Activated T-helper 9 cell treated with anti-CD3 and anti-CD28 coated beads, Interleukin-2, amount 50 U/mL, for 16 hours (primary cell): ENCODE measurements around the gene ZNF311.
"Not testable (repeated sequence)": the region's sequence is repeated elsewhere in the genome, so short reads cannot be mapped to it uniquely, and the experiment has no call there.

Source experiments
- DNase-seq: peaks from one replicate; pipeline ENCODE4 v3.0.0-alpha.2; 2020; ENCODE audit warnings: low read depth

ZNF311 gene

DNA sequence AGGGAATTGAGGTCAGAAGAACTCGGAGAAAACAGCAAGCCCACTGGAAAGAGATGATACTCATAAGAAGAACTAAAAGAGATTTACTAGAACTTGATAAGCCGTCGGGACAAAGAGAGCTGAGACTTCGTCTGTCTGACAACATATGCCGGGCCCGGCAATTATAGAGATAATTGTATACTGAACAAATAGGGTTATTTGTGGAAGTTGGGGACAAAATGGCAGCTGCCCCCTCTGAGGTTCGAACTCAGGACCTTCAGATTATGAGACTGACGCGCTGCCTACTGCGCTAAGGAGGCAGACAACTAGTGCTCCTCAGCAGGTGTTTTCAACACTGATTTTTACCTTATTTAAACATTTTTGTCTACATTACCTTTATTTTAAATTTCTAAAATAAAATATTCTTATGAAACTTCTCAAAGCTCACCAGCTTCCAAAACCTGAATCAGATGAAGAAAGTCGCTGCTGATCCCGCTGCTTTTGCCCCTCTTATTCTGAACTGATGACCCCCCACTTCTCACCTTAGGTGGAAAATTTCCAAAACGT, 52.0 kb downstream of the ZNF311 start:
- DNase-seq, result peak; percentile 36

DNA sequence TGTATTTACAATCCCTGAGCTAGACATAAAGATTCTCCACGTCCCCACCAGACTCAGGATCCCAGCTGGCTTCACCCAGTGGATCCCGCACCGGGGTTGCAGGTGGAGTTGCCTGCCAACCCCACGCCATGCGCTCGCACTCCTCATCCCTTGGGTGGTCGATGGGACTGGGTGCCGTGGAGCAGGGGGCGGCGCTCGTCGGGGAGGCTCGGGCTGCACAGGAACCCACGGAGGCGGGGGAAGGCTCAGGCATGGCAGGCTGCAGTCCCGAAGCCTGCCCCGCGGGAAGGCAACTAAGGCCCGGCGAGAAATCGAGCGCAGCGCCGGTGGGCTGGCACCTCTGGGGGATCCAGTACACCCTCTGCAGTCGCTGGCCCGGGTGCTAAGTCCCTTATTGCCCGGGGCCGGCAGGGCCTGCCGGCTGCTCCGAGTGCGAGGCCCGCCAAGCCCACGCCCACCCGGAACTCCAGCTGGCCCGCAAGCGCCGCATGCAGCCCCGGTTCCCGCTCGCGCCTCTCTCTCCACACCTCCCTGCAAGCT, 55.4 kb downstream of the ZNF311 start:
- DNase-seq, result not testable (repeated sequence)

- no peak for DNase-seq
These were observed 56.2 kb downstream of the ZNF311 start for GRCh38 chr6:28948782-28949486.

GRCh38 chr6:28947831-28948270, 57.3 kb downstream of the ZNF311 start:
- DNase-seq, result no peak

DNA sequence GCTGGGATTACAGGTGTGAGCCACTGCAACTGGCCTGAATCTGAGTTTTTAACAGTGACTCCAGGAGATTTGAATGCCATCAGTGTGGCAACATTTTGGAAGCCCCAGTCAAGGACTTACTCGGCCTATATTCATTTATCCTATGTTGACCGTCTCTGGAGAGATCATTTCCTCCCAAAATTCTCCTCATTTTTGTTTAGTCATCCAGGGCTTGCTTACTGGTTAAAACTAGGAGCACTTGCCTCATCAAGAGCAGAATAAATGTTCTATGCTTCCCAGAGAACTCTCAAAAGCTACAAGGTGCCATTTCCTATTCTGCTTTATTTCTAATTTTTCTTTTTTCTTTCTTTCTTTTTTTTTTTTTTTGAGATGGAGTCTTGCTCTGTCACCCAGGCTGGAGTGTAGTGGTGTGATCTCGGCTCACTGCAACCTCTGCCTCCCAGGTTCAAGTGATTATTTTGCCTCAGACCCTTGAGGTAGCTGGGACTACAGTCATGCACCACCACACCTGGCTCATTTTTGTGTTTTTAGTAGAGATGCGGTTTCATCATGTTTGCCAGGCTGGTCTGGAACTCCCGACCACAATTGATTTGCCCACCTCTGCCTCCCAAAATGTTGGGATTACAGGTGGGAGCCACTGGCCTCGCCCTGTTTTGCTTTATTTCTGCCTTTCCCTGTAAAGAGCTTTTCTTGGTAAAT, 57.9 kb downstream of the ZNF311 start:
- no peak for DNase-seq

- no peak for DNase-seq
These were observed 59.8 kb downstream of the ZNF311 start for GRCh38 chr6:28945349-28945748.
